Measurements from ENCODE around the gene CNFN.
A peak's percentile ranks its signal among the peaks of the same experiment; 100 is the strongest.

DNA sequence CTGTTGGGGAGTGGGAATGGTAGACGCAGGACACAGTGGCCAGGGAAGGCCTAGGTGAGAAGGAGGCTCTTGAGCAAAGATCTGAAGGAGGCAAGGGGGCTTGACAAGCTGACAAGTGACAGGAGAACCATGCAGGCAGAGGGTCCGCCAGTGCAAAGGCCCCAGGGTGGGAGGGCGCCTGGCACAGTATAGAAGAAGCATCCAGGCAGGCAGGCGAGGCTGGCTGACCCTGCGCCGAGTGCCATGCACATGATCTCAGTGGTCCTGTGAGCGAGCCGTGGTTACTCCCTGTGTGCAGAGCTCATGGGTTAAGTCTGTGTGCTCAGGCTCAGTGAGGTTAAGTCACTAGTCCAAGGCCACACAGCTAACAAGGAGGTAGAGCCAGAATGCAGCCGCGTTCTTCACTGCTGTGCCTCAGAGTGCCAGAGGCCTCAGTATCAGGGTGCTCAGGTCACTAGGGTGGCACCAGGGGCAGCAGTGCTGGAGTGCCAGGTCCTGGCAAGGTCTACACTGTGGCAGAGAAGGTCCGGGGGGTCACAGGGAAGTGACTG lies 15.2 kb downstream of the CNFN start:
- TF ChIP-seq ZFP36 (IDR thresholded peaks at IDR 0.05; ENCODE audit: borderline replicate concordance, partially characterized antibody) (peak; percentile 33), BHLHE40 (IDR thresholded peaks at IDR 0.05; ENCODE audit: low read depth, low read length) (no peak), PHF8 (IDR thresholded peaks at IDR 0.05; ENCODE audit: borderline replicate concordance, low read depth) (no peak), RFX5 (IDR thresholded peaks at IDR 0.05) (no peak), POLR2AphosphoS2 (conservative IDR thresholded peaks at IDR 0.05; ENCODE audit: low read length) (no peak), SMC3 (IDR thresholded peaks at IDR 0.05) (no peak), JUN (IDR thresholded peaks at IDR 0.05) (no peak), POLR2A (IDR thresholded peaks at IDR 0.05; ENCODE audit: low read length) (no peak), RCOR1 (IDR thresholded peaks at IDR 0.05; ENCODE audit: low read depth, low read length) (no peak)
- TF ChIP-seq, protein P1, sequence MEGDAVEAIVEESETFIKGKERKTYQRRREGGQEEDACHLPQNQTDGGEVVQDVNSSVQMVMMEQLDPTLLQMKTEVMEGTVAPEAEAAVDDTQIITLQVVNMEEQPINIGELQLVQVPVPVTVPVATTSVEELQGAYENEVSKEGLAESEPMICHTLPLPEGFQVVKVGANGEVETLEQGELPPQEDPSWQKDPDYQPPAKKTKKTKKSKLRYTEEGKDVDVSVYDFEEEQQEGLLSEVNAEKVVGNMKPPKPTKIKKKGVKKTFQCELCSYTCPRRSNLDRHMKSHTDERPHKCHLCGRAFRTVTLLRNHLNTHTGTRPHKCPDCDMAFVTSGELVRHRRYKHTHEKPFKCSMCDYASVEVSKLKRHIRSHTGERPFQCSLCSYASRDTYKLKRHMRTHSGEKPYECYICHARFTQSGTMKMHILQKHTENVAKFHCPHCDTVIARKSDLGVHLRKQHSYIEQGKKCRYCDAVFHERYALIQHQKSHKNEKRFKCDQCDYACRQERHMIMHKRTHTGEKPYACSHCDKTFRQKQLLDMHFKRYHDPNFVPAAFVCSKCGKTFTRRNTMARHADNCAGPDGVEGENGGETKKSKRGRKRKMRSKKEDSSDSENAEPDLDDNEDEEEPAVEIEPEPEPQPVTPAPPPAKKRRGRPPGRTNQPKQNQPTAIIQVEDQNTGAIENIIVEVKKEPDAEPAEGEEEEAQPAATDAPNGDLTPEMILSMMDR (IDR thresholded peaks at IDR 0.05): no peak
- TF ChIP-seq, protein P2, sequence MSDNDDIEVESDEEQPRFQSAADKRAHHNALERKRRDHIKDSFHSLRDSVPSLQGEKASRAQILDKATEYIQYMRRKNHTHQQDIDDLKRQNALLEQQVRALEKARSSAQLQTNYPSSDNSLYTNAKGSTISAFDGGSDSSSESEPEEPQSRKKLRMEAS (IDR thresholded peaks at IDR 0.05): no peak
- TF ChIP-seq, protein P3, sequence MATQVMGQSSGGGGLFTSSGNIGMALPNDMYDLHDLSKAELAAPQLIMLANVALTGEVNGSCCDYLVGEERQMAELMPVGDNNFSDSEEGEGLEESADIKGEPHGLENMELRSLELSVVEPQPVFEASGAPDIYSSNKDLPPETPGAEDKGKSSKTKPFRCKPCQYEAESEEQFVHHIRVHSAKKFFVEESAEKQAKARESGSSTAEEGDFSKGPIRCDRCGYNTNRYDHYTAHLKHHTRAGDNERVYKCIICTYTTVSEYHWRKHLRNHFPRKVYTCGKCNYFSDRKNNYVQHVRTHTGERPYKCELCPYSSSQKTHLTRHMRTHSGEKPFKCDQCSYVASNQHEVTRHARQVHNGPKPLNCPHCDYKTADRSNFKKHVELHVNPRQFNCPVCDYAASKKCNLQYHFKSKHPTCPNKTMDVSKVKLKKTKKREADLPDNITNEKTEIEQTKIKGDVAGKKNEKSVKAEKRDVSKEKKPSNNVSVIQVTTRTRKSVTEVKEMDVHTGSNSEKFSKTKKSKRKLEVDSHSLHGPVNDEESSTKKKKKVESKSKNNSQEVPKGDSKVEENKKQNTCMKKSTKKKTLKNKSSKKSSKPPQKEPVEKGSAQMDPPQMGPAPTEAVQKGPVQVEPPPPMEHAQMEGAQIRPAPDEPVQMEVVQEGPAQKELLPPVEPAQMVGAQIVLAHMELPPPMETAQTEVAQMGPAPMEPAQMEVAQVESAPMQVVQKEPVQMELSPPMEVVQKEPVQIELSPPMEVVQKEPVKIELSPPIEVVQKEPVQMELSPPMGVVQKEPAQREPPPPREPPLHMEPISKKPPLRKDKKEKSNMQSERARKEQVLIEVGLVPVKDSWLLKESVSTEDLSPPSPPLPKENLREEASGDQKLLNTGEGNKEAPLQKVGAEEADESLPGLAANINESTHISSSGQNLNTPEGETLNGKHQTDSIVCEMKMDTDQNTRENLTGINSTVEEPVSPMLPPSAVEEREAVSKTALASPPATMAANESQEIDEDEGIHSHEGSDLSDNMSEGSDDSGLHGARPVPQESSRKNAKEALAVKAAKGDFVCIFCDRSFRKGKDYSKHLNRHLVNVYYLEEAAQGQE (IDR thresholded peaks at IDR 0.05): no peak
